Suprapubic skin (tissue), 4 donors: ENCODE results near the gene GAD2.

Experiments
- EP300 ChIP-seq: sonication (generic); formaldehyde crosslinking; IDR thresholded peaks from one replicate; pipeline ENCODE4 v1.6.1; 2017; ENCODE audit warnings: antibody characterized with exemption
- POLR2A ChIP-seq, 2 donors: fragments of 450-650 bp; IDR thresholded peaks; one replicate each; pipeline ENCODE4 v1.6.1; 2017; ENCODE audit warnings: antibody characterized with exemption in 2 of 2, mild to moderate bottlenecking in 2 of 2, moderate library complexity in 2 of 2
- POLR2AphosphoS5 ChIP-seq, 3 donors: sonication (generic); formaldehyde crosslinking; IDR thresholded peaks; one replicate each; pipeline ENCODE4 v1.6.1; 2017; ENCODE audit warnings: antibody characterized with exemption in 3 of 3
- TF ChIP-seq, protein P1 (sequence below), 2 donors: fragments of 200-600 bp in 1 of 2; fragments of 450-650 bp in 1 of 2; sonication (generic) in 1 of 2; IDR thresholded peaks; one replicate each; pipeline ENCODE4 v1.5.1; 2016 to 2019; ENCODE audit warnings: antibody characterized with exemption in 2 of 2, mild to moderate bottlenecking in 1 of 2, moderate library complexity in 1 of 2

- TF ChIP-seq, protein P1, sequence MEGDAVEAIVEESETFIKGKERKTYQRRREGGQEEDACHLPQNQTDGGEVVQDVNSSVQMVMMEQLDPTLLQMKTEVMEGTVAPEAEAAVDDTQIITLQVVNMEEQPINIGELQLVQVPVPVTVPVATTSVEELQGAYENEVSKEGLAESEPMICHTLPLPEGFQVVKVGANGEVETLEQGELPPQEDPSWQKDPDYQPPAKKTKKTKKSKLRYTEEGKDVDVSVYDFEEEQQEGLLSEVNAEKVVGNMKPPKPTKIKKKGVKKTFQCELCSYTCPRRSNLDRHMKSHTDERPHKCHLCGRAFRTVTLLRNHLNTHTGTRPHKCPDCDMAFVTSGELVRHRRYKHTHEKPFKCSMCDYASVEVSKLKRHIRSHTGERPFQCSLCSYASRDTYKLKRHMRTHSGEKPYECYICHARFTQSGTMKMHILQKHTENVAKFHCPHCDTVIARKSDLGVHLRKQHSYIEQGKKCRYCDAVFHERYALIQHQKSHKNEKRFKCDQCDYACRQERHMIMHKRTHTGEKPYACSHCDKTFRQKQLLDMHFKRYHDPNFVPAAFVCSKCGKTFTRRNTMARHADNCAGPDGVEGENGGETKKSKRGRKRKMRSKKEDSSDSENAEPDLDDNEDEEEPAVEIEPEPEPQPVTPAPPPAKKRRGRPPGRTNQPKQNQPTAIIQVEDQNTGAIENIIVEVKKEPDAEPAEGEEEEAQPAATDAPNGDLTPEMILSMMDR (IDR thresholded peaks at IDR 0.05): no peak
- TF ChIP-seq EP300 (no peak), POLR2AphosphoS5 (IDR thresholded peaks at IDR 0.05) (no peak), POLR2A (IDR thresholded peaks at IDR 0.05) (no peak)
Measured at GRCh38 chr10:26221541-26221940, 5.0 kb downstream of the GAD2 start.
